Esophagus (tissue), 2 donors: Measurements from ENCODE around the gene AKNA. TPM values are rescaled to one million over a fixed set of nuclear protein-coding genes. Genes with fewer than 3 reads are reported as not detected.
"Not testable (repeated sequence)": the region's sequence is repeated elsewhere in the genome, so short reads cannot be mapped to it uniquely, and the experiment has no call there.

Experiments used
- H3K27ac ChIP-seq, 2 donors: one replicate each; pipeline ENCODE4 v1.5.1; 2013; ENCODE audit warnings: low read depth in 2 of 2, mild to moderate bottlenecking in 2 of 2, inconsistent platforms in 1 of 2, low read length in 1 of 2, moderate library complexity in 1 of 2
- H3K27me3 ChIP-seq, 2 donors: one replicate each; pipeline ENCODE4 v1.6.1; 2013; ENCODE audit warnings: low read length in 2 of 2, control low read depth in 1 of 2, mild to moderate bottlenecking in 1 of 2; ENCODE audit not compliant: insufficient read depth in 2 of 2, control insufficient read depth in 1 of 2
- H3K36me3 ChIP-seq, 2 donors: one replicate each; pipeline ENCODE4 v1.6.1; 2013; ENCODE audit warnings: low read length in 1 of 2; ENCODE audit not compliant: control insufficient read depth in 2 of 2, insufficient read depth in 2 of 2
- H3K4me1 ChIP-seq, 2 donors: one replicate each; pipeline ENCODE4 v1.6.1; 2013; ENCODE audit warnings: low read length in 1 of 2; ENCODE audit not compliant: control insufficient read depth in 2 of 2, insufficient read depth in 2 of 2
- H3K4me3 ChIP-seq, 2 donors: one replicate each; pipeline ENCODE4 v1.5.1; 2013; ENCODE audit warnings: low read length in 2 of 2, mild to moderate bottlenecking in 2 of 2, low read depth in 1 of 2, moderate library complexity in 1 of 2
- H3K9me3 ChIP-seq, 2 donors: one replicate each; pipeline ENCODE4 v1.6.1; 2013; ENCODE audit warnings: mild to moderate bottlenecking in 2 of 2, low read depth in 1 of 2, low read length in 1 of 2, moderate library complexity in 1 of 2; ENCODE audit not compliant: control insufficient read depth in 2 of 2, insufficient read depth in 1 of 2
- WGBS, 2 donors: extraction: QIAGEN DNeasy Blood & Tissue Kit; methylation state at CpG; one replicate each; pipeline ENCODE4 v1.1.7; 2013; 5-methylcytosine and 5-hydroxymethylcytosine counted together
- polyA plus RNA-seq, 2 donors: library from polyadenylated mRNA; stranded (reverse); fragments of 200-250 nt; gene quantifications; one replicate each; pipeline ENCODE4 v1.2.3, GENCODE V29; 2013
- donor health status: healthy with polysubstance abuse.
- donor health status: Bipolar disorder and iron deficiency.

The AKNA gene
- polyA plus RNA-seq, 2 donors, result 5.8 to 8.3 TPM

DNA sequence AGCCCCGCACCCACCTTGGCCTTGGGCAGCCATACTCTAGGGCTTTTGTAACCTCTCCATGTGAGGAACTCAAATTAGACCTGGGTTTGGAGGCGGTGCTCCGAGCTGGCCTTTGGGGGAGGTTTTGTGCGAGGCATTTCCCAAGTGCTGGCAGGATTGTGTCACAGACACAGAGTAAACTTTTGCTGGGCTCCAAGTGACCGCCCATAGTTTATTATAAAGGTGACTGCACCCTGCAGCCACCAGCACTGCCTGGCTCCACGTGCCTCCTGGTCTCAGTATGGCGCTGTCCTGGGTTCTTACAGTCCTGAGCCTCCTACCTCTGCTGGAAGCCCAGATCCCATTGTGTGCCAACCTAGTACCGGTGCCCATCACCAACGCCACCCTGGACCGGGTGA is 58.2 kb downstream of the AKNA start, which contains the start of gene ORM2:
Gene ORM2, plus strand, starts transcription at position 245 of the 398 bp plus-strand sequence. Its CDS starts 36 bp downstream, at position 281.
- WGBS, 2 donors, result 74% methylated on average over 2 of the region's 10 CpGs; no CpG with 5 or more reads in 1 of the 2 donors
- H3K27me3 ChIP-seq, H3K36me3 ChIP-seq, H3K4me1 ChIP-seq, H3K9me3 ChIP-seq, H3K4me3 ChIP-seq, H3K27ac ChIP-seq: not testable (repeated sequence)

DNA sequence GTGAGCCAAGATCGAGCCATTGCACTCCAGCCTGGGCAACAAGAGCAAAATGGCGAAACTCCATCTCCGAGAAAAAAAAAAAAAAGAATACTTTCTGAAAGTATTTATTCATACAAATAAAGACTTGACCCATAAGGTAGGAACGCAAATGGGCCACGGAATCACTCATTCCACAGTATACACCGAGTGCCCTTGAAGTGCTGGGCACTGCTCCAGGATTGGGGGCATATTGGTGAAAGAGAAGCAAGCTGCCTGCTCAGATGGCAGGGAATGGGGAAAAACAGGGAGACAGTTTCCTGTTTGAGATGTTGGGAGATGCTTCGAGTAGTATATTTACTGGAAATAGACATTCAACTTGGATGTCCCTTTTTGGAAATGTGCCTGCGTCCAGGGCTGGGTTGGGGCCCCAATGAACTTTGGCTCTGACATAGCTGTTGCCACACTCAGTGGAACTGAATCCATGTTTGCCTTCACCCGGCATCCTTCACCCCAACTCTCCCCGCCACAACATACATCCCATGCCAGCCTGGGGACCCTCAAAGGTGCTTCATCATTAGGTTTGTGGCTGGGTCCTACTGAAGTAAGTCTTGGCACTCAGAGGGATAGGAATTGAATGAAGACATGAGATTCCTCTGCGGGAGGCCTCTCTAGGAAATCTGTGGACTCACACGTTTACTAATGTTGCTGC is 58.7 kb downstream of the AKNA start:
- H3K27ac ChIP-seq, H3K36me3 ChIP-seq, H3K4me1 ChIP-seq, H3K9me3 ChIP-seq, H3K4me3 ChIP-seq, H3K27me3 ChIP-seq: not testable (repeated sequence)
- 77 to 81% methylated on average over 9 to 11 of the region's 12 CpGs for WGBS, 2 donors

DNA sequence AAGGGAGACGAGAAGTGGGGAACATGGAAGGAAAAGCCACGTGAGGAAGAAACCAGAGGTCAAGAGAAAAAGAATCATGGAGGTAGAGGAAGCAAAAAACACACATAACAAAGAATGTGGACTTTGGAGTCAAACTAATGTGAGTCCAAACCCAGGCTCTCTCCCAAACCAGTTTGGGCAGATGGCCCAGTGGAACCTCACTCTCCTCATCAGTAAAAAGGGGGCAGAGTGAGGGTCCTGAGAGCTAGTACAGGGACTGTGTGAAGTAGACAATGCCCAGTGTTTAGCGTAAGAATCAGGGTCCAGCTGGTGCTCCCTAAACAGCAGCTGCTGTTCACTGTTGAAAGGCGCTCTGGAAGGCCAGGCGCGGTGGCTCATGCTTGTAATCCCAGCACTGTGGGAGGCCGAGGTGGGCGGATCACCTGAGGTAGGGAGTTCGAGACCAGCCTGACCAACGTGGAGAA is 59.4 kb downstream of the AKNA start:
- not testable (repeated sequence) for H3K36me3 ChIP-seq, H3K27me3 ChIP-seq, H3K9me3 ChIP-seq, H3K4me1 ChIP-seq, H3K27ac ChIP-seq, H3K4me3 ChIP-seq
- WGBS, 2 donors, result 81 to 83% methylated on average over 10 of the region's 10 CpGs

DNA sequence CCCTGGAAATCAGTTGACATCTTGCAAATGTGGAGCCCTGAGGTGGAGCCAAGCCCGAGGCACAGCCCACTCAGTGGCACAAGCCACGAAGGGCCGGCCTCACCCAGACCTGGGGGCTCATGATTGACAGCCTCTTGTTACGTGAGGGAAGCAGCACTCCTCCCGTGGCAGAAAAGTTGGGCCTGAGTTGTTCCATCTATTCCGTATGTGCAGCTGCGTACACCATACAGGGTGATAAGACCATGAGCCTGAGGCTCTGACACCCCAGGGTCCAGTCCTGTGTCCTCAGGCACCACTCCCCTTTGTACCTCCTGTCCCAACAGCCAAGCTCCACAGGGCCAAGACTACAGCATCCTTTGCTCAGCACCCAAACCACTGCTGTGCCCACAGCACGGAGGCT is 60.0 kb downstream of the AKNA start:
- Histone ChIP-seq H3K9me3 (no peaks in the 10 kb centered on the region), H3K4me3 (no peak overlapping the region), H3K27ac (no peak overlapping the region), H3K36me3 (no peaks in the 10 kb centered on the region), H3K27me3 (no peaks in the 10 kb centered on the region), H3K4me1 (no peaks in the 10 kb centered on the region)
- 92 to 93% methylated on average over 8 of the region's 8 CpGs for WGBS, 2 donors

DNA sequence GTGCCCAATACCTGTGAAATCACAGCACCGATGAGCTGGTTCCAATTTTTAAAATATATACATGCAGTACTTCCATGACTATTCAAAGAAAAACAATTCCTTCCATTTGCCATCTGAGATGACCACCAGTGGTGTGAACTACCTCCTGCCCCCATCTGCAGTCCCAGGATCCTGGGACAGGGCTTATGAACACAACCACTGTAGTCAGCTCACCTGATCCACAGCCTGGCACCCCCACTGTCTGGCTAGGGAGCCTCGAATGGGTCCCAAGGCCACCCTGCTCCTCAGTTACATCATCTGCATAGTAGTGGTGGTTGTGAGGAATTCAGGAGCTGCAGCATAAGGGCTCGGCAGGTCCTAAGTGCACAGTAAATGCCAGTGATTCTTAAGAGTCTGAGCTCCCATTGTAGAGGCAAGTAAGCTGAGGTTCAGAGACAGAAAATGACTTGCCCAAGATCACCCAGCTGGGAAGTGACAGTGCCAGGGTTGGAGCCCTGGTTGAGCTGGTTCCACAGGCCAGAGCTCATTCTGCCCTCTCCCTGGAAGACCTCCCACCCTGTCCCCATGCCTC is 62.0 kb downstream of the AKNA start:
- H3K4me3 ChIP-seq, H3K9me3 ChIP-seq, H3K27me3 ChIP-seq, H3K27ac ChIP-seq, H3K36me3 ChIP-seq, H3K4me1 ChIP-seq: not testable (repeated sequence)
- WGBS, 2 donors, result 77 to 78% methylated on average over 3 of the region's 3 CpGs

DNA sequence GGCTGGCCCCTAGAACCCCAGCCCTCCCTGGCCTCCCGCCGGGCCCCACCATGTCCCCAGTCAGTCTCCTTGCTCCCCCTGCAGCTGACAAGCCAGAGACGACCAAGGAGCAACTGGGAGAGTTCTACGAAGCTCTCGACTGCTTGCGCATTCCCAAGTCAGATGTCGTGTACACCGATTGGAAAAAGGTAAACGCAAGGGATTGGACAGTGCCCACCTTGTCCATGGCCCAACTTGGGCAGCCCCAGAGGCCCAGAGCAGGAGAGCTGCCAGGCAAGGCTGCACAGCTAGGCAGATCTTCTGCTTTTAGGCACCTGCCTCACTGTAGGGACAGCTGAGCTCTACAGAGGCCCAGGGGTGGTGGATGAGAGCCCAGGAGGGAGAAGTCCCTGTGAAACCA is 62.8 kb downstream of the AKNA start:
- H3K4me3 ChIP-seq, H3K36me3 ChIP-seq, H3K27me3 ChIP-seq, H3K27ac ChIP-seq, H3K4me1 ChIP-seq, H3K9me3 ChIP-seq: not testable (repeated sequence)
- WGBS, 2 donors, result 84 to 92% methylated on average over 7 of the region's 9 CpGs

DNA sequence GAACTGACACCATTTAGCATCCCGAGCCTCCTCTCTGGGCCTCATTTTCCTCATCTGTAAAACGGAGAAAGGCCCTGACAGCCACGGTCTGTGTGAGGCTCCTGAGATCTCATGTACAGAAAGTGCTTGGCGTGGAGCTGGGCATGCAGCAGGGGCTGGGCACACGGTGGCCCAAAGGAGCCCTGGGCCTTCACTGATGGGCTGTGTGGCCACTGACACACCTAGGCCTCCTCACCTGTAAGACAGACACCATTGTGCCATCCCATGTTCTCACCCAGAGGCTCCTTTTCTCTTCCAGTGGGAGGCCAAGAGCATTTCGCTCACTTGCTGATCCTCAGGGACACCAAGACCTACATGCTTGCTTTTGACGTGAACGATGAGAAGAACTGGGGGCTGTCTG is 63.3 kb downstream of the AKNA start:
- Histone ChIP-seq H3K36me3 (no peaks in the 10 kb centered on the region), H3K27me3 (no peaks in the 10 kb centered on the region), H3K27ac (no peak overlapping the region), H3K4me3 (no peak overlapping the region), H3K9me3 (no peaks in the 10 kb centered on the region), H3K4me1 (no peaks in the 10 kb centered on the region)
- 90 to 92% methylated on average over 8 of the region's 8 CpGs for WGBS, 2 donors

DNA sequence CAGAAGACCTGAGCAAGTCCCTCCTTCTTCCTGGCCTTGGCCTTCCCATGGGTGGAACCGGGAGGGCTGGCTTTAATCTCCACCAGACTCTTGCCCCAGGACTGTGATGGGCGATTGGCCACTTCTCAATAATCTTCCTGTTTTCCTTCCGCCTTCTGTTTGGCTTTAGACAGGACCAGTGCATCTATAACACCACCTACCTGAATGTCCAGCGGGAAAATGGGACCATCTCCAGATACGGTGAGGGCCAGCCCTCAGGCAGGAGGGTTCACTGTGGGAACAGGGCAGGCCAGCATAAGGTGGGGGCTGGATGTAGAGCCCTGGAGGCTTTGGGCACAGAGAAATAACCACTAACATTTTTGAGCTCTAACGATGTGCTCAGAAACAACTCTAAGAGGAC is 63.9 kb downstream of the AKNA start:
- 74 to 78% methylated on average over 6 of the region's 6 CpGs for WGBS, 2 donors

DNA sequence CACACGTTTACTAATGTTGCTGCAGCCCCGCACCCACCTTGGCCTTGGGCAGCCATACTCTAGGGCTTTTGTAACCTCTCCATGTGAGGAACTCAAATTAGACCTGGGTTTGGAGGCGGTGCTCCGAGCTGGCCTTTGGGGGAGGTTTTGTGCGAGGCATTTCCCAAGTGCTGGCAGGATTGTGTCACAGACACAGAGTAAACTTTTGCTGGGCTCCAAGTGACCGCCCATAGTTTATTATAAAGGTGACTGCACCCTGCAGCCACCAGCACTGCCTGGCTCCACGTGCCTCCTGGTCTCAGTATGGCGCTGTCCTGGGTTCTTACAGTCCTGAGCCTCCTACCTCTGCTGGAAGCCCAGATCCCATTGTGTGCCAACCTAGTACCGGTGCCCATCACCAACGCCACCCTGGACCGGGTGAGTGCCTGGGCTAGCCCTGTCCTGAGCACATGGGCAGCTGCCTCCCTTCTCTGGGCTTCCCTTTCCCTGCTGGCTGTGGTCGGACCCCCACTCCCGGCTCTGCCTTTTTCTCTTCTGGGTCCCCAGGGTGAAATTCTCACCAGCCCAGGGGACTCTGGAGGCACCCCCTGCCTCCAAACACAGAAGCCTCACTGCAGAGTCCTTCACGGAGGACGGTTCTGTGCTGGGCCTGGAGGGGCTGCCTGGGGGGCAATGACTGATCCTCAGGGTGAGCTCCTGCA is 64.8 kb downstream of the AKNA start, which contains the start of gene ORM1:
Gene ORM1, plus strand, starts transcription at position 268 of the 701 bp plus-strand sequence. Its CDS starts 36 bp downstream, at position 304.
- H3K4me1 ChIP-seq, H3K4me3 ChIP-seq, H3K9me3 ChIP-seq, H3K27ac ChIP-seq, H3K36me3 ChIP-seq, H3K27me3 ChIP-seq: not testable (repeated sequence)
- WGBS, 2 donors, result 74 to 87% methylated on average over 3 to 4 of the region's 15 CpGs

More for the DNA sequence above, 63.9 kb downstream of the AKNA start:
- not testable (repeated sequence) for H3K4me3 ChIP-seq, H3K36me3 ChIP-seq, H3K9me3 ChIP-seq, H3K27ac ChIP-seq, H3K27me3 ChIP-seq, H3K4me1 ChIP-seq
